Measurements from ENCODE around the gene PPEF2.

- TF ChIP-seq POLR2AphosphoS5 (IDR thresholded peaks at IDR 0.05; ENCODE audit: low read depth, low read length), result no peak
- no peak for TF ChIP-seq POLR2A (IDR thresholded peaks at IDR 0.05; ENCODE audit: low read depth, low read length)
- no peak for TF ChIP-seq TAF1 (IDR thresholded peaks at IDR 0.05; ENCODE audit: low read depth, low read length)
- TF ChIP-seq PAX5 (IDR thresholded peaks at IDR 0.05; ENCODE audit: insufficient read depth, low read length, severe bottlenecking), result no peak
Observed at GRCh38 chr4:75922588-75922987, 20.3 kb upstream of the PPEF2 start.
